Heart right ventricle (tissue), 16 donors: Measurements from ENCODE around the gene ZDHHC7. TPM values are rescaled to one million over a fixed set of nuclear protein-coding genes. Genes with fewer than 3 reads are reported as not detected.

Experiments
- ATAC-seq, 8 donors: fragments of 200-7000 bp; cut with Tn5 transposase; one replicate each; pipeline ENCODE4 v1.9.1; 2020; ENCODE audit warnings: mild to moderate bottlenecking in 8 of 8, moderate library complexity in 8 of 8, moderate number of reproducible peaks in 1 of 8
- DNase-seq, 2 donors: peaks; one replicate each; pipeline ENCODE4 v3.0.0-alpha.2; 2020
- H3K27ac ChIP-seq, 10 donors: fragments of 200-600 bp; sonication (generic) in 2 of 10; one replicate each; pipeline versions ENCODE4 v1.5.0 to v1.8.0; 2020 to 2022; ENCODE audit warnings: mild to moderate bottlenecking in 3 of 10
- H3K27me3 ChIP-seq, 7 donors: fragments of 200-600 bp; one replicate each; pipeline ENCODE4 v1.8.0; 2021 to 2022; ENCODE audit warnings: mild to moderate bottlenecking in 2 of 7
- H3K36me3 ChIP-seq, 9 donors: fragments of 200-600 bp; sonication (generic) in 1 of 9; one replicate each; pipeline versions ENCODE4 v1.5.0 to v1.8.0; 2020 to 2022; ENCODE audit warnings: mild to moderate bottlenecking in 2 of 9
- H3K4me1 ChIP-seq, 9 donors: fragments of 200-600 bp; sonication (generic) in 1 of 9; one replicate each; pipeline versions ENCODE4 v1.5.0 to v1.8.0; 2020 to 2022; ENCODE audit warnings: mild to moderate bottlenecking in 4 of 9
- H3K4me3 ChIP-seq, 10 donors: fragments of 200-600 bp; sonication (generic) in 2 of 10; one replicate each; pipeline versions ENCODE4 v1.5.0 to v1.8.0; 2020 to 2022; ENCODE audit warnings: mild to moderate bottlenecking in 7 of 10, moderate library complexity in 2 of 10
- H3K9me3 ChIP-seq, 11 donors: fragments of 200-600 bp in 10 of 11; sonication (generic) in 2 of 11; one replicate each; pipeline versions ENCODE4 v1.5.0 to v1.8.0; 2013 to 2022; ENCODE audit warnings: mild to moderate bottlenecking in 2 of 11, control low read depth in 1 of 11, moderate library complexity in 1 of 11
- CTCF ChIP-seq, 9 donors: fragments of 200-600 bp; sonication (generic) in 2 of 9; IDR thresholded peaks; one replicate each; pipeline versions ENCODE4 v1.5.0 to v1.8.0; 2021 to 2022; ENCODE audit warnings: antibody characterized with exemption in 9 of 9, mild to moderate bottlenecking in 5 of 9, moderate library complexity in 1 of 9
- WGBS, 2 donors: extraction: QIAGEN DNeasy Blood & Tissue Kit; methylation state at CpG; one replicate each; pipeline ENCODE4 v1.1.7; 2013; ENCODE audit warnings: inconsistent platforms in 1 of 2; 5-methylcytosine and 5-hydroxymethylcytosine counted together
- intact Hi-C, 10 donors: fragments of 100-400 bp; cut with DNase I; formaldehyde crosslinking; loops; one replicate each; pipeline versions ENCODE4 v1.11.1 to v1.14.2; 2022
- polyA plus RNA-seq, 2 donors: library from polyadenylated mRNA; stranded (reverse); fragments of 200-250 nt; gene quantifications; one replicate each; pipeline ENCODE4 v1.2.3, GENCODE V29; 2013
- total RNA-seq, 10 donors: library from RNA; stranded (reverse); fragmentation: NEBNext Ultra II Directional in 3 of 10; extraction: Animal tissue kit (Norgen Biotek cat#: 25700) in 3 of 10; gene quantifications; one replicate each; pipeline versions ENCODE4 v1.2.1 to v1.2.4, GENCODE V29; 2021 to 2023
- donor health status: Arrhythmogenic right ventricular cardiomyopathy.
- donor health status: ischemic (EF 13 %, LVEDD 7.1; RV severe dilation, severe dysfunction).
- donor health status: healthy with polysubstance abuse.
- donor health status: DM: no; HTN: yes; CAD: no.
- donor health status: DM: no; HTN: no; CAD: no.
- donor health status: ischemic (EF 25% LVEDD 6.9; RV normal size, moderate dysfunction).
- donor health status: ischemic (EF 25% LVEDD 5.7; RV mildly dilated, moderate dysfunction).
- donor health status: healthy.
- donor health status: DM: yes; HTN: yes; CAD: no.
- donor health status: Ischemic cardiomyopathy.
- donor health status: ischemic (EF 35%, LVEDD 5.7; RV mildly dilated, moderate dysfunction).
- donor health status: nonischemic (EF 11% LVEDD 7.7; RV severe dilation, severe dysfunction).
- donor health status: DM: yes; HTN: yes; CAD: no.
- donor health status: PGD.
- donor health status: ischemic (EF 29% LVEDD 5.4; RV normal size, mild dysfunction).
- donor health status: nonischemic (EF 23%, LVEDD 6.1; RV moderate dilation, normal function).

The ZDHHC7 gene
- total and polyA plus RNA-seq, 12 donors, result 15.1 to 55.5 (median 41.8) TPM

- H3K27me3 ChIP-seq, result peaks cover 0 to 7% (median 0%) of the 10 kb centered on the region in 7 donors
- peaks cover 0 to 24% (median 13%) of the 10 kb centered on the region in 9 donors for H3K4me1 ChIP-seq
- no peaks in the 10 kb centered on the region for H3K9me3 ChIP-seq
- intact Hi-C loops, result no loop called here
- no peak for ATAC-seq
- H3K36me3 ChIP-seq, result no peaks in the 10 kb centered on the region
- DNase-seq, result no peak
- no peak for TF ChIP-seq CTCF (IDR thresholded peaks at IDR 0.05)
- 59 to 62% methylated on average over 9 of the region's 9 CpGs for WGBS, 2 donors
- H3K27ac ChIP-seq, result no peak overlapping the region
- H3K4me3 ChIP-seq, result no peak overlapping the region
Observed at GRCh38 chr16:84937196-84938005, 73.9 kb downstream of the ZDHHC7 start.

DNA sequence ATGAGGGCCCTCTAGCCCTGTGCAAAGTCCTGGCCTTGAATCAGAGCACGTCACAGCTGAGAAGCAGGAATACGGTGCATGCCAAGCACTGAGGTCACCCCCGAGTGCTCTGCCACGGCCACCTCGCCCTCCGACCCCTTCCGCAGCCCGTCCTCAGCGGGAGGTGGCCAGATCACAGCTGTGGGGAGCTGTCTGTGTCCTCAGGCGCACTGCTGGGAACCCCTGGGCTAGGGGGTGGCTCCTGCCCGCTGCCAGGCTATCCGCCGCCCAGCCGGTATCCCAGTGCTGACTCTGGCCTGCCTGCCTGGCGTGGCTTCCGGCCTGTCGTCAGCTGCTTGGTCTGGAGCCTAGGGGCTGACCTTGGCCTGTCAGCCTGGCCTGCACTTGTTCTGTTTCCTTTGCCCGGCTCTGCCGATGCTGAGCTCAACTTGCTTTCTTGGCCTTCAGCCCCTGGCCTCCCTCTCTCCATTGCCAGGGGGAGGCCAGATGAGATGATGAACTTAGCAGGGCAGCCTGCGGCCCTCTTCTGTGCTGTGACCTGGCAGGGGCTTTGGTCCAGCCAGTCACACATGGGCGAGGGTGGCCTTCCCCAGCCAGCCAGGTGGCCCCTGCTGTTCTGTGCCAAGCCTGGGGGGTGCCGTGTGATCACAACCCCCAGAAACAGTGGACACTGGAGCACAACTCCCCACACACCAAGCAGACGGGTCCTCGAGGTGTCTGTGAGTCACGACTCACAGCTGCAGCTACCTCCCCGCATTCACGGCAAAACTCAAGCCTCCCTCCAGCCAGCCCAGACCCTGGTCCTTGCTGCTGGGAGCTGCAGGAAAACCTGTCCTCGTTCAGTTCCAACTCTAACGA is 77.3 kb downstream of the ZDHHC7 start:
- intact Hi-C loops, result no loop called here
- H3K4me1 ChIP-seq, result peaks cover 0 to 35% (median 18%) of the 10 kb centered on the region in 9 donors
- peaks cover 0 to 3% (median 0%) of the 10 kb centered on the region in 11 donors for H3K9me3 ChIP-seq
- DNase-seq (peak; percentile 81 to 86), ATAC-seq (peak; percentile 91 to 96 (median 94))
- H3K27ac ChIP-seq, result peak overlapping the region; percentile 72 to 92 (median 85)
- no peak overlapping the region for H3K4me3 ChIP-seq
- 41 to 45% methylated on average over 29 of the region's 29 CpGs for WGBS, 2 donors
- no peak for TF ChIP-seq CTCF (IDR thresholded peaks at IDR 0.05)
- no peaks in the 10 kb centered on the region for H3K36me3 ChIP-seq
- no peaks in the 10 kb centered on the region for H3K27me3 ChIP-seq

GRCh38 chr16:84932681-84933080 is 78.7 kb downstream of the ZDHHC7 start:
- H3K4me3 ChIP-seq, result no peak overlapping the region
- intact Hi-C loops, result no loop called here
- H3K36me3 ChIP-seq, result no peaks in the 10 kb centered on the region
- H3K27ac ChIP-seq, result peak overlapping the region; percentile 40 to 92 (median 85)
- H3K4me1 ChIP-seq, result peaks cover 9 to 48% (median 31%) of the 10 kb centered on the region in 9 donors
- no peak for ATAC-seq
- peaks cover 0 to 3% (median 0%) of the 10 kb centered on the region in 11 donors for H3K9me3 ChIP-seq
- DNase-seq, result no peak
- 76 to 84% methylated on average over 5 of the region's 5 CpGs for WGBS, 2 donors
- H3K27me3 ChIP-seq, result no peaks in the 10 kb centered on the region
- no peak for TF ChIP-seq CTCF (IDR thresholded peaks at IDR 0.05)

- ATAC-seq (no peak), DNase-seq (no peak)
- TF ChIP-seq CTCF (IDR thresholded peaks at IDR 0.05), result no peak
- no peaks in the 10 kb centered on the region for H3K36me3 ChIP-seq
- intact Hi-C loops, result no loop called here
- no peak overlapping the region for H3K4me3 ChIP-seq
- peaks cover 0 to 3% (median 0%) of the 10 kb centered on the region in 11 donors for H3K9me3 ChIP-seq
- 93 to 96% methylated on average over 8 of the region's 8 CpGs for WGBS, 2 donors
- peak overlapping the region in 1 of 10 donors; percentile 92 for H3K27ac ChIP-seq
- H3K4me1 ChIP-seq, result peaks cover 12 to 53% (median 34%) of the 10 kb centered on the region in 9 donors
- H3K27me3 ChIP-seq, result no peaks in the 10 kb centered on the region
Observed at GRCh38 chr16:84931506-84931905, 79.8 kb downstream of the ZDHHC7 start.
